HS-5 (cell line): Measurements from ENCODE around the gene OR14I1.
A peak's percentile ranks its signal among the peaks of the same experiment; 100 is the strongest.

ENCODE experiments used
- DNase-seq: peaks from one replicate; pipeline ENCODE4 v3.0.0-alpha.2; 2012; ENCODE audit warnings: low read depth

OR14I1 gene

GRCh38 chr1:248702714-248703113, at the start of gene OR14I1:
OR14I1 (minus strand) TSS chr1:248702766.
- no peak for DNase-seq

GRCh38 chr1:248751635-248752034, 49.1 kb upstream of the OR14I1 start:
- no peak for DNase-seq

GRCh38 chr1:248751142-248751541, 48.6 kb upstream of the OR14I1 start:
- DNase-seq = no peak

- no peak for DNase-seq
Measured at GRCh38 chr1:248750496-248750895, 47.9 kb upstream of the OR14I1 start.

- no peak for DNase-seq
Measured at GRCh38 chr1:248748211-248748610, 45.6 kb upstream of the OR14I1 start.

GRCh38 chr1:248740876-248741275, 38.3 kb upstream of the OR14I1 start:
- no peak for DNase-seq

GRCh38 chr1:248739572-248740205, 37.1 kb upstream of the OR14I1 start:
- no peak for DNase-seq

- no peak for DNase-seq
Measured at GRCh38 chr1:248737457-248737856, 34.9 kb upstream of the OR14I1 start.

- no peak for DNase-seq
Measured at GRCh38 chr1:248736977-248737376, 34.4 kb upstream of the OR14I1 start.

GRCh38 chr1:248733566-248733965, 31.0 kb upstream of the OR14I1 start:
- no peak for DNase-seq

- DNase-seq = no peak
Measured at GRCh38 chr1:248730507-248731335, 28.2 kb upstream of the OR14I1 start.

- DNase-seq = no peak
Measured at GRCh38 chr1:248714248-248714647, 11.7 kb upstream of the OR14I1 start.

- DNase-seq = no peak
Measured at GRCh38 chr1:248710305-248710900, 7.8 kb upstream of the OR14I1 start.

- no peak for DNase-seq
Measured at GRCh38 chr1:248704606-248705005, 2.0 kb upstream of the OR14I1 start.

- DNase-seq = no peak
Measured at GRCh38 chr1:248703674-248704073, 1.1 kb upstream of the OR14I1 start.

GRCh38 chr1:248699099-248699498, 3.5 kb downstream of the OR14I1 start:
- no peak for DNase-seq

- no peak for DNase-seq
Measured at GRCh38 chr1:248697907-248698306, 4.7 kb downstream of the OR14I1 start.

GRCh38 chr1:248696774-248697173, 5.8 kb downstream of the OR14I1 start:
- no peak for DNase-seq

- no peak for DNase-seq
Measured at GRCh38 chr1:248696261-248696660, 6.3 kb downstream of the OR14I1 start.

GRCh38 chr1:248695451-248696132, 7.0 kb downstream of the OR14I1 start:
- DNase-seq = peak; percentile 1

- no peak for DNase-seq
Measured at GRCh38 chr1:248691567-248692155, 10.9 kb downstream of the OR14I1 start.
